Measurements from ENCODE around the gene LGI1. TPM values are rescaled to one million over a fixed set of nuclear protein-coding genes. Genes with fewer than 3 reads are reported as not detected.

Gene LGI1
- total RNA-seq, 1 experiment from 2014 or later, result not detected

- ChIA-PET POLR2A (no interaction called here), CTCF (interaction anchor here (0.7 to 7.4 kb wide), 5 partner anchors 8 to 194 kb away, joined by 3 to 425 read pairs (median 6); partner anchors contain the start of gene LGI1)
- H3K27ac Mint-ChIP-seq, result peak overlapping the region; percentile 91
- peak overlapping the region; percentile 43 for H3K4me3 Mint-ChIP-seq
- H3K4me1 Mint-ChIP-seq, result peaks cover 59% of the 10 kb centered on the region
- peaks cover 9% of the 10 kb centered on the region for H3K27me3 Mint-ChIP-seq (ENCODE audit: low read depth)
- no peaks in the 10 kb centered on the region for H3K9me3 Mint-ChIP-seq
- ATAC-seq (peak; percentile 64), DNase-seq (ENCODE audit: low spot score) (peak; percentile 30)
- H3K36me3 Mint-ChIP-seq, result no peaks in the 10 kb centered on the region
- TF ChIP-seq, protein P1, sequence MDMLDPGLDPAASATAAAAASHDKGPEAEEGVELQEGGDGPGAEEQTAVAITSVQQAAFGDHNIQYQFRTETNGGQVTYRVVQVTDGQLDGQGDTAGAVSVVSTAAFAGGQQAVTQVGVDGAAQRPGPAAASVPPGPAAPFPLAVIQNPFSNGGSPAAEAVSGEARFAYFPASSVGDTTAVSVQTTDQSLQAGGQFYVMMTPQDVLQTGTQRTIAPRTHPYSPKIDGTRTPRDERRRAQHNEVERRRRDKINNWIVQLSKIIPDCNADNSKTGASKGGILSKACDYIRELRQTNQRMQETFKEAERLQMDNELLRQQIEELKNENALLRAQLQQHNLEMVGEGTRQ (CRISPR knock-in tag; IDR thresholded peaks at IDR 0.05), result 0 out of 2 replicates have a peak, but pooled peaks have one; percentile 45
- peak; percentile 76; the same call in 1 of the 2 replicates for TF ChIP-seq GTF2I (CRISPR knock-in tag; conservative IDR thresholded peaks at IDR 0.05)
- no peak for TF ChIP-seq ZMAT4 (CRISPR knock-in tag; IDR thresholded peaks at IDR 0.05)
- peak; percentile 51; the same call in 1 of the 2 replicates for TF ChIP-seq ZNF423 (CRISPR knock-in tag; IDR thresholded peaks at IDR 0.05)
Measured at GRCh38 chr10:93749218-93749799, 8.4 kb upstream of the LGI1 start.

GRCh38 chr10:93751124-93751523, 6.6 kb upstream of the LGI1 start:
- Mint-ChIP-seq H3K4me1 (peaks cover 61% of the 10 kb centered on the region), H3K9me3 (no peaks in the 10 kb centered on the region), H3K27me3 (ENCODE audit: low read depth) (peaks cover 11% of the 10 kb centered on the region), H3K27ac (peak overlapping the region; percentile 44; the same call in 1 of the 2 replicates), H3K36me3 (no peaks in the 10 kb centered on the region), H3K4me3 (peak overlapping the region; percentile 36; the same call in 1 of the 2 replicates)
- no peak for DNase-seq (ENCODE audit: low spot score)
- no peak for ATAC-seq
- POLR2A ChIA-PET, result no interaction called here
- CTCF ChIA-PET, result interaction anchor here (0.7 to 1.7 kb wide), 4 partner anchors 39 to 64 kb away, joined by 3 to 13 read pairs (median 4); no protein-coding TSS in a partner anchor
- no peak for TF ChIP-seq GRHL2 (CRISPR knock-in tag; IDR thresholded peaks at IDR 0.05; ENCODE audit: insufficient replicate concordance, severe bottlenecking)
- TF ChIP-seq CTCF (IDR thresholded peaks at IDR 0.05), result no peak
- TF ChIP-seq NR2C2 (CRISPR knock-in tag; IDR thresholded peaks at IDR 0.05), result no peak
- TF ChIP-seq SMAD3 (CRISPR knock-in tag; IDR thresholded peaks at IDR 0.05; ENCODE audit: borderline replicate concordance), result no peak

DNA sequence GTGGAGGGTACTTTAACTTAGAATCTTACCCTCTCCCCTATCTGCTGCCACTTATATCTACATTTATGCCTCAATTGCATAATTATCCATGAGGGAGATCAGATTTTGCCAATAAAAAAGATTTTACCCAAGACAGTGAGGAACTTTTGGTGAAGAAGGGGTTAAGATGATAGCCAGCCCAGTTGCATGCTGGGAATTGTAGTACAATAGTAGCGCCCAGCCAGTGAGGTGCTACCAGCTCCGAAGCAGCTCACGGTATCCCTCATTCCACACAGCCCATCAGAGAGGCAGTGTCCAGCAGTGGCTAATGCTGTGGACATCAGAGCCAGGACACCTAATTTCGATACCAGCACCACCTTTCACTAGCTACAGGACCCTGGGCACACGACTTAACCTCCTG, 5.9 kb upstream of the LGI1 start:
- Mint-ChIP-seq H3K4me3 (peak overlapping the region; percentile 44; the same call in 1 of the 2 replicates), H3K27me3 (ENCODE audit: low read depth) (peaks cover 16% of the 10 kb centered on the region), H3K4me1 (peaks cover 62% of the 10 kb centered on the region), H3K9me3 (no peaks in the 10 kb centered on the region), H3K36me3 (no peaks in the 10 kb centered on the region), H3K27ac (no peak overlapping the region)
- ChIA-PET POLR2A (no interaction called here), CTCF (interaction anchor here (0.7 to 1.7 kb wide), 4 partner anchors 38 to 63 kb away, joined by 3 to 13 read pairs (median 4); no protein-coding TSS in a partner anchor)
- ATAC-seq (peak; percentile 38), DNase-seq (ENCODE audit: low spot score) (peak; percentile 42)
- TF ChIP-seq ZNF121 (CRISPR knock-in tag; IDR thresholded peaks at IDR 0.05) (no peak), TP53 (CRISPR knock-in tag; IDR thresholded peaks at IDR 0.05) (no peak), FOXP1 (CRISPR knock-in tag; IDR thresholded peaks at IDR 0.05; ENCODE audit: borderline replicate concordance) (no peak), CTCF (IDR thresholded peaks at IDR 0.05) (no peak), GABPB1 (CRISPR knock-in tag; IDR thresholded peaks at IDR 0.05) (no peak), ZNF317 (CRISPR knock-in tag; IDR thresholded peaks at IDR 0.05; ENCODE audit: borderline replicate concordance, low read depth) (no peak), SP1 (CRISPR knock-in tag; conservative IDR thresholded peaks at IDR 0.05) (no peak), SMAD3 (CRISPR knock-in tag; IDR thresholded peaks at IDR 0.05; ENCODE audit: borderline replicate concordance) (no peak), ZNF532 (CRISPR knock-in tag; IDR thresholded peaks at IDR 0.05; ENCODE audit: borderline replicate concordance) (no peak)
- TF ChIP-seq, protein P2, sequence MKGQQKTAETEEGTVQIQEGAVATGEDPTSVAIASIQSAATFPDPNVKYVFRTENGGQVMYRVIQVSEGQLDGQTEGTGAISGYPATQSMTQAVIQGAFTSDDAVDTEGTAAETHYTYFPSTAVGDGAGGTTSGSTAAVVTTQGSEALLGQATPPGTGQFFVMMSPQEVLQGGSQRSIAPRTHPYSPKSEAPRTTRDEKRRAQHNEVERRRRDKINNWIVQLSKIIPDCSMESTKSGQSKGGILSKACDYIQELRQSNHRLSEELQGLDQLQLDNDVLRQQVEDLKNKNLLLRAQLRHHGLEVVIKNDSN (CRISPR knock-in tag; IDR thresholded peaks at IDR 0.05), result no peak
- TF ChIP-seq, protein P3, sequence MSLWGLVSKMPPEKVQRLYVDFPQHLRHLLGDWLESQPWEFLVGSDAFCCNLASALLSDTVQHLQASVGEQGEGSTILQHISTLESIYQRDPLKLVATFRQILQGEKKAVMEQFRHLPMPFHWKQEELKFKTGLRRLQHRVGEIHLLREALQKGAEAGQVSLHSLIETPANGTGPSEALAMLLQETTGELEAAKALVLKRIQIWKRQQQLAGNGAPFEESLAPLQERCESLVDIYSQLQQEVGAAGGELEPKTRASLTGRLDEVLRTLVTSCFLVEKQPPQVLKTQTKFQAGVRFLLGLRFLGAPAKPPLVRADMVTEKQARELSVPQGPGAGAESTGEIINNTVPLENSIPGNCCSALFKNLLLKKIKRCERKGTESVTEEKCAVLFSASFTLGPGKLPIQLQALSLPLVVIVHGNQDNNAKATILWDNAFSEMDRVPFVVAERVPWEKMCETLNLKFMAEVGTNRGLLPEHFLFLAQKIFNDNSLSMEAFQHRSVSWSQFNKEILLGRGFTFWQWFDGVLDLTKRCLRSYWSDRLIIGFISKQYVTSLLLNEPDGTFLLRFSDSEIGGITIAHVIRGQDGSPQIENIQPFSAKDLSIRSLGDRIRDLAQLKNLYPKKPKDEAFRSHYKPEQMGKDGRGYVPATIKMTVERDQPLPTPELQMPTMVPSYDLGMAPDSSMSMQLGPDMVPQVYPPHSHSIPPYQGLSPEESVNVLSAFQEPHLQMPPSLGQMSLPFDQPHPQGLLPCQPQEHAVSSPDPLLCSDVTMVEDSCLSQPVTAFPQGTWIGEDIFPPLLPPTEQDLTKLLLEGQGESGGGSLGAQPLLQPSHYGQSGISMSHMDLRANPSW (CRISPR knock-in tag; conservative IDR thresholded peaks at IDR 0.05; ENCODE audit: low read depth), result no peak
